ENCODE measurements around the gene HPN. TPM values are rescaled to one million over a fixed set of nuclear protein-coding genes. Genes with fewer than 3 reads are reported as not detected.
A peak's percentile ranks its signal among the peaks of the same experiment; 100 is the strongest.

Gene HPN
- total RNA-seq, 2 experiments from 2014 or later = 0.09 TPM; not detected in 1

DNA sequence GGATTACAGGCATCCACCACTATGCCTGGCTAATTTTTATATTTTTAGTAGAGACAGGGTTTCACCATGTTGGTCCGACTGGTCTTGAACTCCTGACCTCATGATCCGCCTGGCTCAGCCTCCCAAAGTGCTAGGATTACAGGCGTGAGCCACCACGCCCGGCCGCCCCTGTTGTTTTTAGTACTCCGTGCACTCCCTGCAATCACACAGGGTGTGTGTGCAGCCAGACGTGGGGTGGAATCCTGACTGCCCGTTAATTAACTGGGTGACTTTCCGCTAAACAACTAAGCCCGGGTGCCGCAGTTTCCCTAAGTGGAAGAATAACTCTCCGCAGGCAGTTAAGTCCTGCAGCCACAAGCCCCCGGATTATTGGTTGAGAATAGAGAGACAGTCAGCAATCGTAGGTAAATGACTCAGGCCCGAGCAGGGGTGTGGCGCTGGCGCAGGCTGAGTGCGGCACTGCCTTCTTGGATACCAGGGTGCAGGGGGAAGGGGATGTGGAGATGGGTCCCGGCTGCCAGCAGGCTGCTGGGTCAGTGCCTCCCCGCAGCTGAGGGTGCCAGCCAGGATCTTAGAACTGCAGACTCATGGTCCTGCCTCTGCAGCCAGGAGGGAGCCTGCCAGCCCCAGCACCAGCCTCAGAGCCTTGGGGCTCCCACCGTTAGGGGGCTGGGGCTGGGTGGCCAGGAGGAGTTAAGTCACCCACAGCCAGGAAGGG is 68.0 kb downstream of the HPN start:
- Mint-ChIP-seq H3K27ac (no peak overlapping the region), H3K9me3 (ENCODE audit: low read depth) (peaks cover 4% of the 10 kb centered on the region), H3K4me1 (peaks cover 8% of the 10 kb centered on the region), H3K27me3 (no peaks in the 10 kb centered on the region), H3K4me3 (no peak overlapping the region), H3K36me3 (ENCODE audit: low read depth) (no peaks in the 10 kb centered on the region)
- ChIA-PET CTCF (no interaction called here), POLR2A (no interaction called here)
- intact Hi-C loops (cut with DNase I, micrococcal nuclease) = no loop called here
- ATAC-seq (no peak), DNase-seq (no peak)

DNA sequence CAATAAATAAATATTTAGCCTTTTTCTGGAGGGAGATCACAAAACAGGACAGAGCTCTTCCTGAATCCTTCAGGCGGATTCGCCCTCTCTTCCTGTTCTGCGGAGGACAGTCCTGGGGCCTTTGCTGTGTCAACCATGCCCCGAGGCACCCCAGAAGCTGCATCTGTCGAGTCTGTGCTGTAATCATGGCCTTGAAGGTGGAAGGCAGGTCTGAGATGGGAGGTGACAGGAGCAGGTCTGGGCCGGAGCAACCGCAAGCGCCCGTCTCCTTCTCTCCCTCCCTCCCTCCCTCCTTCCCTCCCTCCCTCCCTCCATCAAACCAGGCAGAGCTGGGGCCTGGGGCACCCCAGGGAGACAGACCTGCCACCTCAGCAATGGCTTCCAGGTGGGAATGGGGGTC is 69.5 kb downstream of the HPN start:
- no peak overlapping the region for H3K27ac Mint-ChIP-seq

DNA sequence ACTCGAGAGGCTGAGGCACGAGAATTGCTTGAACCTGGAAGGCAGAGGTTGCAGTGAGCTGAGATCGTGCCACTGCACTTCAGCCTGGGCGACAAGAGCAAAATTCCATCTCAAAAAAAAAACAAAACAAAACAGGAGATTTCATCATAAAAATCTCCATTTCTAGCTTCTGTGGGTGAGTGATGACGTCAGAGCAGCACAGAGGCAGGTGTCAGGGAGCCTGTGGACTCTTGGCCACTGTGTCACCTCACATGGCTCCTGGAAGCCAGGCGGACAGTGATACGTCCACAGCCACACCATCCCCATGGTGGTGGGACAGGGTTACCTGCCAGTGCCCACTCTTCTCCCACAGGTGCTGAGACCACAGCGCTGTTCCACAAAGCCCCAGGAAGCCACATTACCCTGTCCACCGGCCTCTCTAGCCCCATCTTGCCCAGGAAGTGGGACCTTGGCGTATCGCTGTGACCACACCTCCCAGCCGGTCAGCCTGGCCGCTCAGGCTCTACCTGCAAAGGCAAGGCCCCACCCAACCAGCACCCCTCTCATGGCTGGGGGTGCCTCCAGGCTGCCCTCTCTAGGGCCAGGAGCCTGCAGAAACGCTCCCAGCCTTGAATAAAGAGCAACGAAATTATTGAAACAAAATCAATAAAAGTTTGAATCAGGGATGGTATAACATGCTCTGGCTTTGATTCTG is 71.6 kb downstream of the HPN start:
- Mint-ChIP-seq H3K27me3 (no peaks in the 10 kb centered on the region), H3K4me1 (peaks cover 6% of the 10 kb centered on the region), H3K4me3 (no peak overlapping the region), H3K27ac (no peak overlapping the region), H3K36me3 (ENCODE audit: low read depth) (no peaks in the 10 kb centered on the region), H3K9me3 (ENCODE audit: low read depth) (no peaks in the 10 kb centered on the region)
- DNase-seq = no peak
- no peak for ATAC-seq
- intact Hi-C loops (cut with DNase I, micrococcal nuclease) = no loop called here
- ChIA-PET POLR2A (no interaction called here), CTCF (no interaction called here)

More for the DNA sequence above, 69.5 kb downstream of the HPN start:
- H3K9me3 Mint-ChIP-seq (ENCODE audit: low read depth) = peaks cover 4% of the 10 kb centered on the region
- H3K4me3 Mint-ChIP-seq = no peak overlapping the region
- intact Hi-C loops (cut with DNase I, micrococcal nuclease) = no loop called here
- CTCF ChIA-PET = interaction anchor here (1.5 kb wide), 1 partner anchor 25 kb away, joined by 3 read pairs; no protein-coding TSS in a partner anchor
- peaks cover 12% of the 10 kb centered on the region for H3K4me1 Mint-ChIP-seq
- no peaks in the 10 kb centered on the region for H3K27me3 Mint-ChIP-seq
- POLR2A ChIA-PET = interaction anchor here (0.6 kb wide), 1 partner anchor 11 kb away, joined by 3 read pairs; no protein-coding TSS in a partner anchor
- no peak for ATAC-seq
- DNase-seq = no peak
- H3K36me3 Mint-ChIP-seq (ENCODE audit: low read depth) = no peaks in the 10 kb centered on the region

GRCh38 chr19:35114353-35115176 is 73.0 kb downstream of the HPN start:
- no peaks in the 10 kb centered on the region for H3K9me3 Mint-ChIP-seq (ENCODE audit: low read depth)
- CTCF ChIA-PET = interaction anchor here (0.6 to 1.0 kb wide), 8 partner anchors 10 to 529 kb away, joined by 3 to 8 read pairs (median 3); no protein-coding TSS in a partner anchor
- H3K36me3 Mint-ChIP-seq (ENCODE audit: low read depth) = no peaks in the 10 kb centered on the region
- POLR2A ChIA-PET = no interaction called here
- peaks cover 6% of the 10 kb centered on the region for H3K4me1 Mint-ChIP-seq
- intact Hi-C loops (cut with DNase I, micrococcal nuclease) = loop anchor here in 1 of 2 experiments (1.0 kb wide), 1 partner anchor 27 kb away; no protein-coding TSS in a partner anchor
- H3K27me3 Mint-ChIP-seq = no peaks in the 10 kb centered on the region
- ATAC-seq (peak; percentile 90), DNase-seq (peak; percentile 80)
- no peak overlapping the region for H3K4me3 Mint-ChIP-seq
- H3K27ac Mint-ChIP-seq = no peak overlapping the region

- H3K27me3 Mint-ChIP-seq = no peaks in the 10 kb centered on the region
- no peaks in the 10 kb centered on the region for H3K36me3 Mint-ChIP-seq (ENCODE audit: low read depth)
- intact Hi-C loops (cut with DNase I, micrococcal nuclease) = no loop called here
- CTCF ChIA-PET = interaction anchor here (0.7 to 2.1 kb wide), 7 partner anchors 9 to 199 kb away, joined by 3 to 8 read pairs (median 4); no protein-coding TSS in a partner anchor
- no peaks in the 10 kb centered on the region for H3K9me3 Mint-ChIP-seq (ENCODE audit: low read depth)
- H3K4me3 Mint-ChIP-seq = no peak within 1 kb of the TSS
- H3K27ac Mint-ChIP-seq = no peak within 1 kb of the TSS
- DNase-seq (no peak), ATAC-seq (no peak)
- POLR2A ChIA-PET = no interaction called here
- H3K4me1 Mint-ChIP-seq = peaks cover 6% of the 10 kb centered on the region
Measured at GRCh38 chr19:35115177-35115951, 73.8 kb downstream of the HPN start, which contains the start of gene FXYD3. Gene FXYD3 (plus strand): TSS chr19:35115823. CDS start chr19:35119377, 3,554 bp downstream.

Other genes with a start within 250 kb of the HPN start
- gene ZNF30, start 114.8 kb upstream of the HPN start, total RNA-seq = 1 to 10 TPM; 5.7 to 6.2 TPM
- 1 to 10 TPM; 5.6 to 5.7 TPM for gene ZNF792, start 77.5 kb upstream of the HPN start, total RNA-seq
- gene GRAMD1A, start 41.4 kb upstream of the HPN start, total RNA-seq = 100 to 1,000 TPM; 185 to 227 TPM
- 1 to 10 TPM; 1.3 to 1.6 TPM for gene SCN1B, start 11.3 kb upstream of the HPN start, total RNA-seq
- gene FXYD3, start 74.1 kb downstream of the HPN start, total RNA-seq = not detected
- gene LGI4, start 93.3 kb downstream of the HPN start, total RNA-seq = under 1 TPM; 0.66 to 0.67 TPM
- 1 to 10 TPM; 1.9 to 2.4 TPM for gene FXYD1, start 97.1 kb downstream of the HPN start, total RNA-seq
- under 1 TPM; 0.41 to 0.46 TPM for gene FXYD7, start 101.5 kb downstream of the HPN start, total RNA-seq
- gene FXYD5, start 113.0 kb downstream of the HPN start, total RNA-seq = 100 to 1,000 TPM; 261 to 358 TPM
- gene FAM187B, start 187.0 kb downstream of the HPN start, total RNA-seq = not detected
- gene LSR, start 207.3 kb downstream of the HPN start, total RNA-seq = 10 to 100 TPM; 10.0 to 12.2 TPM
- 100 to 1,000 TPM; 116 to 154 TPM for gene USF2, start 227.2 kb downstream of the HPN start, total RNA-seq
- under 1 TPM; 0.25 to 0.30 TPM for gene HAMP, start 240.8 kb downstream of the HPN start, total RNA-seq